ENCODE measurements around the gene SLCO2A1. TPM values are rescaled to one million over a fixed set of nuclear protein-coding genes. Genes with fewer than 3 reads are reported as not detected.

Gene SLCO2A1
- total RNA-seq, 1 donor = 0.36 TPM

DNA sequence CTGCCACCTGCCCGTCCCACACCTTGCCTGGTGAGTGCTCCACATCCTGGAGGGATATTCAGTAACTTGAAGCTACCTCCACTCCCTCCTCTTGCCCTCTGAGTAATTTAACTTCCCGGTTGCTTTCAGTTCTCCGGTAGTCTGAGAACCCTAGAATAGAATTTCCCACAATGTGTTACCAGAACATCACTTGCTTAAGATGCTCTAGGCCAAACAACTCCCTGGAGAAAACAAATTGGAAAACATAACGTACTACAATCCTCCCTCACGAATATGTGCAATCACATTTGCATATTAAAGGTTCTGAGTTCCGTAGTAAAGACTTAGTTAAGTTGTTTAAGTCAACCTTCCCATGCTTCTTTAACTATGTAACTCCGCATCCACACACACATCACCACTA lies 44.8 kb downstream of the SLCO2A1 start:
- H3K27ac ChIP-seq (ENCODE audit: low read depth, low read length) = no peak overlapping the region
- H3K36me3 ChIP-seq (ENCODE audit: insufficient read depth, low read length) = no peaks in the 10 kb centered on the region
- no peaks in the 10 kb centered on the region for H4K20me1 ChIP-seq (ENCODE audit: insufficient read depth, low read length)
- H3K4me2 ChIP-seq (ENCODE audit: insufficient read depth, low read length) = no peak overlapping the region
- no peak for DNase-seq (ENCODE audit: insufficient read length, low spot score, missing footprints)
- H3K79me2 ChIP-seq (ENCODE audit: insufficient read depth, low read length) = no peaks in the 10 kb centered on the region
- no peaks in the 10 kb centered on the region for H3K9me3 ChIP-seq (ENCODE audit: low read depth, low read length)
- H3K4me3 ChIP-seq (ENCODE audit: insufficient read depth, low read length) = no peak overlapping the region
- no peak for TF ChIP-seq CTCF (IDR thresholded peaks at IDR 0.05; ENCODE audit: extremely low read depth, low read depth, low read length)
- H3K27me3 ChIP-seq (ENCODE audit: insufficient read depth, low read length) = peaks cover 36% of the 10 kb centered on the region
- H3K4me1 ChIP-seq (ENCODE audit: insufficient read depth, low read length) = no peaks in the 10 kb centered on the region
- no peak overlapping the region for H2AFZ ChIP-seq (ENCODE audit: low read length)

GRCh38 chr3:133983576-133984560 lies 45.9 kb downstream of the SLCO2A1 start:
- Histone ChIP-seq H3K4me3 (ENCODE audit: insufficient read depth, low read length) (no peak overlapping the region), H3K4me1 (ENCODE audit: insufficient read depth, low read length) (no peaks in the 10 kb centered on the region), H3K27ac (ENCODE audit: low read depth, low read length) (no peak overlapping the region), H3K4me2 (ENCODE audit: insufficient read depth, low read length) (no peak overlapping the region), H3K9me3 (ENCODE audit: low read depth, low read length) (no peaks in the 10 kb centered on the region), H2AFZ (ENCODE audit: low read length) (no peak overlapping the region), H4K20me1 (ENCODE audit: insufficient read depth, low read length) (no peaks in the 10 kb centered on the region), H3K36me3 (ENCODE audit: insufficient read depth, low read length) (no peaks in the 10 kb centered on the region), H3K27me3 (ENCODE audit: insufficient read depth, low read length) (peaks cover 29% of the 10 kb centered on the region), H3K79me2 (ENCODE audit: insufficient read depth, low read length) (no peaks in the 10 kb centered on the region)
- DNase-seq (ENCODE audit: insufficient read length, low spot score, missing footprints) = no peak
- no peak for TF ChIP-seq CTCF (IDR thresholded peaks at IDR 0.05; ENCODE audit: extremely low read depth, low read depth, low read length)

DNA sequence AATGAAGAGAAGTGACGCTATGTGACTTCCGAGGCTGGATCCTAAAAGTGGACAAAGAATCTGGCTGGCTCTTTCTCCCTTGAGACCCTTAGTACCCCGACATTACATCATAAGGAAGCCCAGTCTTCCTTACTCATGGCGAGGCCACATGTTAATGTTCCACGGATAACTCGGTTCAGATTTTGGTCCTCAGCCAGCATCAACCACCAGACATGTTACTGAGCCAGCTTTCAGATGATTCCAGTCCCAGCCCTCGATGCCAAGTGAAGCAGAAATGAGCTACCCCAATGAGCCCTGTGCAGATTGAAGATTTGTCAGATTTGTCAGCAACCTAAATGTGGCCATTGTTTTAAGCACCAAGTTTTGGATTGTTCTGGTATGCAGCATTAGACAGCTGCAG lies 46.6 kb downstream of the SLCO2A1 start:
- no peaks in the 10 kb centered on the region for H3K79me2 ChIP-seq (ENCODE audit: insufficient read depth, low read length)
- no peaks in the 10 kb centered on the region for H4K20me1 ChIP-seq (ENCODE audit: insufficient read depth, low read length)
- H3K4me3 ChIP-seq (ENCODE audit: insufficient read depth, low read length) = no peak overlapping the region
- no peak for DNase-seq (ENCODE audit: insufficient read length, low spot score, missing footprints)
- no peak overlapping the region for H3K27ac ChIP-seq (ENCODE audit: low read depth, low read length)
- no peak for TF ChIP-seq CTCF (IDR thresholded peaks at IDR 0.05; ENCODE audit: extremely low read depth, low read depth, low read length)
- H3K36me3 ChIP-seq (ENCODE audit: insufficient read depth, low read length) = no peaks in the 10 kb centered on the region
- H3K4me1 ChIP-seq (ENCODE audit: insufficient read depth, low read length) = no peaks in the 10 kb centered on the region
- H3K9me3 ChIP-seq (ENCODE audit: low read depth, low read length) = no peaks in the 10 kb centered on the region
- H3K27me3 ChIP-seq (ENCODE audit: insufficient read depth, low read length) = peaks cover 29% of the 10 kb centered on the region
- H2AFZ ChIP-seq (ENCODE audit: low read length) = no peak overlapping the region
- no peak overlapping the region for H3K4me2 ChIP-seq (ENCODE audit: insufficient read depth, low read length)

- Histone ChIP-seq H3K4me2 (ENCODE audit: insufficient read depth, low read length) (no peak overlapping the region), H3K36me3 (ENCODE audit: insufficient read depth, low read length) (no peaks in the 10 kb centered on the region), H3K4me3 (ENCODE audit: insufficient read depth, low read length) (no peak overlapping the region), H3K79me2 (ENCODE audit: insufficient read depth, low read length) (no peaks in the 10 kb centered on the region), H3K9me3 (ENCODE audit: low read depth, low read length) (no peaks in the 10 kb centered on the region), H3K27me3 (ENCODE audit: insufficient read depth, low read length) (peaks cover 28% of the 10 kb centered on the region), H2AFZ (ENCODE audit: low read length) (no peak overlapping the region), H3K4me1 (ENCODE audit: insufficient read depth, low read length) (no peaks in the 10 kb centered on the region), H3K27ac (ENCODE audit: low read depth, low read length) (no peak overlapping the region), H4K20me1 (ENCODE audit: insufficient read depth, low read length) (no peaks in the 10 kb centered on the region)
- no peak for DNase-seq (ENCODE audit: insufficient read length, low spot score, missing footprints)
- TF ChIP-seq CTCF (IDR thresholded peaks at IDR 0.05; ENCODE audit: extremely low read depth, low read depth, low read length) = no peak
Measured at GRCh38 chr3:133980550-133980949, 49.2 kb downstream of the SLCO2A1 start.

Measured in osteoblast (primary cell).